ENCODE data around the gene ITPK1. TPM values are rescaled to one million over a fixed set of nuclear protein-coding genes. Genes with fewer than 3 reads are reported as not detected.

ITPK1 gene
- polyA plus RNA-seq, 1 donor from 2014 or later = 43.1 TPM

DNA sequence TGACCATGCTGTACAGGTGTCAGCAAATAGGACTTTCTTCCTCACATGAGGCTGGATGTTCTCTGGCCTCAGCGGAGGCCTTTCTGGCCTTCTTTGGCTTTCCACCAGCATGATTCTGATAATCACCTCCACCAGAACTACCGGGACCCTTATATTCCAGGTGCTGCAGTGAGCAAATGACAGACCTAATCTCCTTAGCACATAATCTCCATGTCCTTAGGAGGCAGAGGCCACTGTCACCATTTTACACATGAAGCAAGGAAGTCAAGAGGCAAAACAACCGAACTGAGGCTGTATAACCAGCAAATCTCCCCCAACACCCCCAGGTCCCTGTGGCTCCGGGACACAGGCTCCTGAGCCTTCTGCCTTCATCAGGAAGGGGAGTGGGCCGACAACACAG, 91.2 kb downstream of the ITPK1 start:
- Mint-ChIP-seq H3K9me3 (no peaks in the 10 kb centered on the region), H3K36me3 (peaks cover 3% of the 10 kb centered on the region), H3K4me1 (peaks cover 8 to 23% (median 14%) of the 10 kb centered on the region in 3 donors), H3K27me3 (no peaks in the 10 kb centered on the region), H3K27ac (peak overlapping the region in 1 of 3 donors; percentile 26), H3K4me3 (no peak overlapping the region)

DNA sequence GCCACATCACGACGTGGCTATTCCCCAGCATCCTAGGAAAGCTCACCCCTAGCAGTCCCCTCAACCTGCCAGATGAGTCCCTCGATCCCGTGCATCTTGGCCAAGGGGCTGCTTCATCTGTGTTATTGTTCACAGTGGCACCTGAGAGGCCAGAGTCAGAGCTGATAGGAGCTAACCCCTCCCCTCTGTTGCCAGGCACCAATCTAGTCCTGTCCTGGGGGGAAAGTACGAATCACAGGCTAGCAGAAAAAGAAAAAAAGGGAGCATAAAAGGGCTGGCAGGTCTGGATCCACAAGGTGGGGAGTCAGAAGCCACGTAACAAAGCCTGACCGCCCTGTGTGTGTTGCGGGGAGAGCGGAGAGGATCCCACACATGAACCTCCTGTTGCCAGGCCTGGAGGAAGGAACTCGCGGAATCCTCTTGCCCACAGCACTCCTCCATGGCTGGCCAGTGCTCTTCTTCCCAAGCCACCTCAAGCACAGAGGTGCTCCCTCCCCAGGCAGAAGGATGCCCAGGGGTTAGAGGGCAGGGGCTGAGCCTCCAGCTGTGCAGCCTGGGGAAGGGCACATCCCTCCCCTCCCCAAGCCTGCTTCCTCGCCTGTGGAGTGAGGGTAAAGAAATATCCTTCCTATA, 91.8 kb downstream of the ITPK1 start:
- Mint-ChIP-seq H3K27me3 (no peaks in the 10 kb centered on the region), H3K4me3 (no peak overlapping the region), H3K36me3 (peaks cover 3% of the 10 kb centered on the region), H3K27ac (no peak overlapping the region), H3K4me1 (peaks cover 8 to 21% (median 13%) of the 10 kb centered on the region in 3 donors), H3K9me3 (no peaks in the 10 kb centered on the region)

DNA sequence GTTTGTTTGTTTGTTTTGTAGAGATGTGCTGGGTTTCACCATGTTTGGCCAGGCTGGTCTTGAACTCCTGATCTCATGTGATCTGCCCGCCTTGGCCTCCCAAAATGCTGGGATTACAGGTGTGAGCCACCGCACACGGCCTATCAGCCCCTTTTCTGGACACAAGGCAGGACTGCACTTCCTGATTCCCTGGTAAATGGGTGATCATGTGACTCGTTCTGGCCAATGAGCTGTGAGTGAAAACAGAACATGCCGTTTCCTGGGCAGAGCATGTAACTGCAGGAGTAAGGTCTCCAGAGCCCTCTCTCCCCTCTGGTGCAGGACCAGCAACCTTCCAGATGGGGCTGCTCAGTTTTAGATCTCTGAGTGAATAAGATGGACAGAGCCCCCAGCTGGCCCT, 92.7 kb downstream of the ITPK1 start:
- H3K27me3 Mint-ChIP-seq = no peaks in the 10 kb centered on the region
- H3K36me3 Mint-ChIP-seq = peaks cover 3% of the 10 kb centered on the region
- H3K4me1 Mint-ChIP-seq = peaks cover 2 to 15% (median 9%) of the 10 kb centered on the region in 3 donors
- H3K27ac Mint-ChIP-seq = peak overlapping the region in 1 of 3 donors; percentile 86
- no peak overlapping the region for H3K4me3 Mint-ChIP-seq
- H3K9me3 Mint-ChIP-seq = no peaks in the 10 kb centered on the region

DNA sequence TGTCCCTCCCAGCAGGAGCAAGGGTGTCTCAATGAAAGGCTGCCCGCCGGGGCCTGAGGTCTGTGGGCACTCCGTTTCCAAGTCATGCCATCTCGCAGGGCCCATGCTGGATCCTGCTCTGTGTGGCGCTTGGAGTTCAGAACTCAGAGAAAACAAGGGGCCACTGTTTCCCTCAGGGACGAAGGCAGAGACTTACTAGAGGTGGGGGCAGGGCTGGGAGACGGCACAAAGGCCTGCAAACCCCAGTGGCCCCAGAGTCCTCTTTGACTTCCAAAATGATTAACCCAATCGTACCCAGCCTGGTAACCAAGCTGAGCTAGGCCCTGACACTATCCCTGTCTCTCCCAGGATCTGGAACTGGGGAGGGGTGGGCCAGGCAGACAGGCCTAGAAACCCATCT, 95.8 kb downstream of the ITPK1 start:
- Mint-ChIP-seq H3K9me3 (no peaks in the 10 kb centered on the region), H3K27ac (no peak overlapping the region), H3K4me1 (peaks cover 0 to 11% (median 9%) of the 10 kb centered on the region in 3 donors), H3K27me3 (no peaks in the 10 kb centered on the region), H3K36me3 (peaks cover 3% of the 10 kb centered on the region), H3K4me3 (no peak overlapping the region)

DNA sequence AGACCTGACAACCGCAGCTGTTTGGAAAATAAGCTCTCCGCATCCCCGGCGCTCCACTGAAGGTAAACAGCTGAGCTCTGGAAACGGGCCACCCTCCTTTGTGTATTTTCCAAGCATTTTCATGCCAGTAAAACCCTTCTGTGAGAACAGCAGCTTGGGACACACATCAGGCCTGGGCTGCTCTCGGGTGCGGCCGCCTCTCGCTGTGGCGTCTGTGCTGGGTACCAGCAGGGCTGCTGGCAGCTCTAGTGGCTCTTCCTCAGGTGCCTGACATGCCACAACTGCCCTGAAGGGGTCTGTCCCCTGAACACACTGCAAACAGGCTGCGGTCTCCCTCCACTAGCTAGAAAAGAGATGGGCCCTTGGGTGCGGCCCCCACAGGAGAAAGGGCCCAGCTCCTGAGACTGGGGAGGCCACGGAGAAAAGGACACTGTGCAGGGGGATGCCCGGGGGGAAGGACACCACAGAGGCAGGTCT, 96.3 kb downstream of the ITPK1 start:
- H3K4me1 Mint-ChIP-seq = peaks cover 2 to 11% (median 7%) of the 10 kb centered on the region in 3 donors
- H3K27ac Mint-ChIP-seq = no peak overlapping the region
- no peaks in the 10 kb centered on the region for H3K9me3 Mint-ChIP-seq
- H3K36me3 Mint-ChIP-seq = peaks cover 3% of the 10 kb centered on the region
- no peaks in the 10 kb centered on the region for H3K27me3 Mint-ChIP-seq
- H3K4me3 Mint-ChIP-seq = no peak overlapping the region

DNA sequence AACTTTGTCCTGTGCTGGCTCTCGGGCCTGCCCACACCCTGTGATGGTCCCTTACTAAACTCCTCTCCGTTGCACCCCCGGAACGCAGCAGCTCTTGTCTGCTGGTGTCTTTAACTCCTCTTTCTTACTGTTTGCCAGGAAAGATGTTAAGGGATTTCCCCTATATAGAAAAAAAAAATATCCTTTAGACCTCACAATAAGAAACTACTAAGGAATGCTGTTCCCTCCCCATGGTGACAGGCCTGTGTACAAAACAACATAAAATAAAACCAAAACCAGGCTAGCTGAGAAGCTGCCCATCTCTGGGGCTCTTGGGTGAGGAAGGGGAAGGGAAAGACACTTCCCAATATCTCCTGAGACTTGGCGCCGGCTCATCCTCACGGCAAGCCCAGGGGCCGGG, 97.4 kb downstream of the ITPK1 start:
- H3K36me3 Mint-ChIP-seq = peaks cover 3% of the 10 kb centered on the region
- no peak overlapping the region for H3K4me3 Mint-ChIP-seq
- H3K4me1 Mint-ChIP-seq = peaks cover 2 to 21% (median 12%) of the 10 kb centered on the region in 3 donors
- no peak overlapping the region for H3K27ac Mint-ChIP-seq
- H3K27me3 Mint-ChIP-seq = no peaks in the 10 kb centered on the region
- H3K9me3 Mint-ChIP-seq = no peaks in the 10 kb centered on the region

DNA sequence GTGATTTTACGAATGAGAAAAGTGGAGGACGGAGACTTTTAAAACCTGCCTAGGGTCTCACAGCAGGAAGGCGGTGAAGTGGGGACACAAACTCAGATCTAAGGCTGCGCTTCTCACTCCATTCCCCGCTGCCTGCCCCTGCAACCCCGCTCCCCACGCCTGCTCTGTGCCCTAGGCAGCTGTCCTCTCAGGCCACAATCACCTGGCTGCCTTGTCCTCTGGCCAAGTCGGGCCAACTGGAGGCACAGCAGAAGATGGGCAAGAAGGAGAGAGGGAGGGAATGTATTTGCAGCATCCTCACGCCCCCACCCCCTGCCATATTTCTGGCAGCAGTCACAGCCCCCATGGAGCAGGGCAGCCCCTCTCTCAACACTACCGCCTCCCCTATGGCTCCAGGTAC, 97.8 kb downstream of the ITPK1 start:
- Mint-ChIP-seq H3K4me3 (no peak overlapping the region), H3K27ac (no peak overlapping the region), H3K9me3 (no peaks in the 10 kb centered on the region), H3K27me3 (no peaks in the 10 kb centered on the region), H3K36me3 (peaks cover 3% of the 10 kb centered on the region), H3K4me1 (peaks cover 2 to 22% (median 14%) of the 10 kb centered on the region in 3 donors)

DNA sequence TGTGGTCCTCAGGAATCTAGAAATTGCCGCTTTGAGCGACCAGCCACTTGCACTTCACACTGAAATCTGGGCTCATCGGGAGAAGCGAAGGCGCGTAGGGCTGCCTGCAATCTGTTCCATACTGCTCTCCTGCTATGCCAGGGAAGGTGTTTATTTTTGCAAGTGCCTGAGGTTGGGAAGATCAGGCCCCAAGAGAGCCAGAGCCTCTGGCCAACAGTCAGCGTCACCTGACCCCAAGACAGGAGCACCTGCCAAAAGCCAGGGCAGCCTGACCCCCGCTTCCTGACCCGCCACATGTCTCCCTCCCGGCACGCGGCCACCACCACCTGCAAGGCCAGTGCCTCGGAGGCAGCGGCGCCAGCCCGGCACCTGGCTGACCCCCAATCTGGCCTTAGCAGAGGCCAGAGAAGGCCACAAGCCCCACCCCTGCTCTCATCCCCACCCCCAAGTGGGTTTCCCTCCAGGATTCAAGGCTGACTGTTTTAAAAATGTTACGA, 98.4 kb downstream of the ITPK1 start:
- H3K36me3 Mint-ChIP-seq = peaks cover 3% of the 10 kb centered on the region
- H3K27ac Mint-ChIP-seq = no peak overlapping the region
- H3K27me3 Mint-ChIP-seq = no peaks in the 10 kb centered on the region
- no peaks in the 10 kb centered on the region for H3K9me3 Mint-ChIP-seq
- no peak overlapping the region for H3K4me3 Mint-ChIP-seq
- H3K4me1 Mint-ChIP-seq = peaks cover 2 to 22% (median 14%) of the 10 kb centered on the region in 3 donors

DNA sequence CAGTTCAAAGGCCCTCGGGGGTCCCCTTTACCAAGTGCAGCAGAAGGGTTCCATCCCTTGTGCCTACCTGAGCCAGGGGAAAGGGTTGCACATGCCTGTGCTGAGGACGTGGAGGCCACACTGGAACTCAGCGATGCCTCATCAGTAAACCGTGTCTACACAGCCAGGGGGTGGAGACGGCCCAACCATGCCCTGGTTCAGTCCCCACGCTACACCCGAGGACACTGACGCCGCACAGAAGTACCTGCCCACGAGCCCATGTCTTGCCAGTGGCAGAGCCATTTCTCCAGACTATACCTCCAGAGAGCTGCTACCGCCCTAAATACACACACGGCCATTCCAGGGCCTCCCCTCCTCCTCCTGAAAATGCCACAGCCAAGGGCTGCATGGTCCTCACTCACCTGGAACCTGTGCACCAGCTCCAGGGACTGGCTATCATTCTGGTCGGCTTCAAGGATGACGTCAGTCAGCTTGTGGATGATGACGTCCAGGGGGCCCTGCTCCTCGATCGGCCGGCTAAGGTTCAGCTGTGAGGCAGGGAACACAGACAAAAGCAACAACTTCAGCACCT, 99.4 kb downstream of the ITPK1 start:
- Mint-ChIP-seq H3K27me3 (no peaks in the 10 kb centered on the region), H3K9me3 (no peaks in the 10 kb centered on the region), H3K36me3 (no peaks in the 10 kb centered on the region), H3K4me3 (no peak overlapping the region), H3K4me1 (peaks cover 2 to 23% (median 17%) of the 10 kb centered on the region in 3 donors), H3K27ac (no peak overlapping the region)

DNA sequence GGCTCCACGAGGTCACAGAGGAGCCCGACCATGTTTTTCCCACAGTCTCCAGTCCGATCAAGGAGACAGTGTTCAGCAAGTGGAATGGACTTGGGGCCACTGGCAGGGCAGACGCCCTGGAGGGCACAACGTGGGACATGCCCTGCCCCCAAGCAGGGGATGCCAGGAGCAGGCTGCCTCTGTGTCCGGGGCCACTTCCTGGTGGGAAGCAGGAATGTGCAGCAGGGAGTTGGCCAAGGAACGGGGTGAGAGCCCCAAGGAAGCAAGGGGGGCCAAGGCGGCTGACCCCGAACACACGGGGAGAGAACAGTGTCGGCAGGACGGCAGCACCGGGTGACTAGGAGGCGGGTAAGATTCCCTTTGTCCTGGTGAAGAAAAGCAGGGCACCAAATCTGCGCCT, 100.2 kb downstream of the ITPK1 start:
- H3K36me3 Mint-ChIP-seq = no peaks in the 10 kb centered on the region
- H3K27ac Mint-ChIP-seq = no peak overlapping the region
- no peaks in the 10 kb centered on the region for H3K27me3 Mint-ChIP-seq
- peaks cover 2 to 23% (median 17%) of the 10 kb centered on the region in 3 donors for H3K4me1 Mint-ChIP-seq
- H3K4me3 Mint-ChIP-seq = no peak overlapping the region
- H3K9me3 Mint-ChIP-seq = no peaks in the 10 kb centered on the region

DNA sequence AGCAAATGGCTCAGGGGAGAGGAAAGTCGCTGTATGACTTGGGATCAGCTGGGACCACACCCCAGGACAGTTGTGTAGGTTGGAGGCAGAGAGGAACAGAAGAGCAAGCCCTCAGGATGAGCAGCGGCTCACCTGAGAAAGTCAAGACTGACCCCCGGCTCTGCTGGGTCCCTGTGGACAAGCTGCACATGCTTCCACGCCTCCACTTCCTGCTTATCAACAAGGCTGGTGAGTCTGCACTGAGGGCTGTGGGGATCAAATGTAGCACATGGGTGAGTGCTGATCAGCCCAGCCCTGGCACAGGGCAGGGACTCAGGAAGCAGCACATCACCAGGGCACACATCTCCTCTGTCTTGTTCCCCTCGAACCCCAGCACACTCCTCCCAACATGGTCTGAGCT, 100.7 kb downstream of the ITPK1 start:
- H3K27ac Mint-ChIP-seq = no peak overlapping the region
- H3K36me3 Mint-ChIP-seq = no peaks in the 10 kb centered on the region
- H3K4me1 Mint-ChIP-seq = peaks cover 2 to 20% (median 17%) of the 10 kb centered on the region in 3 donors
- no peaks in the 10 kb centered on the region for H3K27me3 Mint-ChIP-seq
- no peak overlapping the region for H3K4me3 Mint-ChIP-seq
- no peaks in the 10 kb centered on the region for H3K9me3 Mint-ChIP-seq

DNA sequence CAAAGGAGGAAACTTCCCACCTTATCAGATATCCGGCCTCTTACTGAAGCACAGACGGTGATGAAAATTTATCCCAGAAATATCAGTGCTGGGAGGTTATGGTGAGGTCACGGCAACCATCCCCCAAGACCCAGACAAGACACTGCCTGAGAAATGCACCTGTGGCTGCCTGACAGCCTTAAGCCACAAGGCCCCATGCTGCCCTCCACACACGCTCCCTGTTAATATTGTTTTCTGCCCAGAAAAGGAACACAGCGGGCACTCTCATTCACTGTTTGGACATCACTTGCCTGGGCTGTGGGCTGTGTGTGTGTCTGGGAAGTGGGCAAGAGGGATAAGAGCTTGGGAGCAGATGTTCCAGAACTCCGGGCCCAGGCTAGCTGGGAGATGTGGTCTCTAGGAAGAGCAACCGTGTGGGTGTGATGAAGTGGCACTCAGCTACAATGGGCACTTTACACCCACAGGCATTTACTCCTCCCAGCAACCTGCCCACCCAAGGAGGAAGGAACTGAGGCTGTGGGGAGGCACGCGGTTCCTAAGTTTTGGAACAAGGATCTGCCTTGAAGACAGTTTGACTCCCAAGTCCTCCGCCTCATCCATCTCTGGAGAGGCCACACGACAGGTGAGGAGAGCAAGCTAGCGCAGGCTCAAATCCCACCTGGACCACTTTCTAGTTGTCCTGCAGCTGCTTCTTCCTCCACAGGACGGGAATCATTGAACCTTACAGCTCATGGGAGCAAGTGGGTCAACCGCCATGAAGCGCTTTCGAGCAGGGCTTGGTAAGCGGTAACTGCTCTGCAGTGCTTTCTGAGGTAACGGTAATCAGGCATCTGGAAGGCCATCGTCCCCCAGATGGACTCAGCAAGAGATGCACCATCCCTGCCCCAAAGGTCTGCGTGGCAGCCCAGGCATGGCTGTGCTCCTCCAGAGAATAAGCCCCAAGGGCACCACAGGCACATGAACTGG, 101.4 kb downstream of the ITPK1 start:
- Mint-ChIP-seq H3K9me3 (no peaks in the 10 kb centered on the region), H3K27me3 (no peaks in the 10 kb centered on the region), H3K4me3 (no peak overlapping the region), H3K27ac (peak overlapping the region in 1 of 3 donors; percentile 47), H3K36me3 (no peaks in the 10 kb centered on the region), H3K4me1 (peaks cover 2 to 20% (median 17%) of the 10 kb centered on the region in 3 donors)

DNA sequence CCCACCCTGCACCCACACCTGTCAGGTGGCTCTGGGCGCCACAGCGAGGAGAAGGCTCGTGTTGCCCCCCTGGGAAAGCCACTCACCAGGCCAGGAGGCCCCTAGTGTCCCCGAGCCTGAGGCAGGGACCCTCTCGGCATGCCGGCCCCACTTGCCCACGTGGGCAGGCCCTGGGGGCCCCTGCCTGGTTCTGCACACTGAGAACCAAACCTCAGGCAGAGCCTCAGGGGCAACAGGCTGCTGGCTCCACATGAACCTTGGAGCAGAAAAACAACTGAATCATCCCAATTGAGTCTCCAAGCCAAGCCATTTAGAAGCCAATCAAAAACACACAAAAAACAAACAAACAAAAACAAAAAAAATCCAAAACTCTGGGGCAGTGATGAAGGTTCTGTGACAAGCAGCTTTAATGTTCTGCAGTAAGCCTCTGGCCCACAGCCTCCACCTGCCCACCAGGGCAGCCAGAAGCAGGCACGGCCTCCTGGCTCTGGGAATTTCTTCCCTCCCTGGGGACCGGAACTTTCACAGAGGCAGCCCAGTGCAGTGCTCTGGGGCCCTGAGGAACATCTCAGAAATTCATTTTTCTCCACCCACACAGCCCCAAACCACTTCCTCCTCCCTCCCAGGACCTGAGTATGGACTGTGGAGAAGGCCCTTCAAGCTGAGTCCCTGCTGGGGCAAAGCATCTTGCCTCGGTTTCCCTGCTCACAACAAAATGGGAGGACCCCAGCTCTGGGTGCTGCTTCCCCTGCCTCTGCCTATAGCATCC, 102.6 kb downstream of the ITPK1 start:
- peak overlapping the region in 1 of 4 donors; percentile 58 for H3K4me3 Mint-ChIP-seq

DNA sequence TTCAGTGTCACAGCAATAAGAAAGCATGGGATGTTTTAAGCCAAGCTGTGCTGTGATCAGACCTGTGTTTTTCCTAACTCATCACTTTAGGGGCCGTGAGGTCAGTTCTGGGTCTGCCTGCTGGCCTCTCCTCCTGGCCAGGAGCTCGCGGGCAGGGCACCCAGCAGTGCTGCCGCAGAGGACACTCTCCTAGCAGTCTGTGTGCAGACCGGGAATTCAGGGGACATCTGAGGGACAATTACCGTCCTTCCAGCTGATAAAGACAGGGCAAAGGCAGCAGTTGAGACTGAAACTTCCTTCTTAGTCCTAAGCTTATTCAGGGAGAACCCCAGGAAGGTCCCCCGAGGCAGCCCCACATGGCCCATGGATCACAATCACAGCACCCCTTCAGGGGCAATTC, 103.2 kb downstream of the ITPK1 start:
- Mint-ChIP-seq H3K9me3 (no peaks in the 10 kb centered on the region), H3K4me1 (peaks cover 7 to 27% (median 20%) of the 10 kb centered on the region in 3 donors), H3K36me3 (no peaks in the 10 kb centered on the region), H3K27me3 (no peaks in the 10 kb centered on the region), H3K27ac (peak overlapping the region in 1 of 3 donors; percentile 25), H3K4me3 (no peak overlapping the region)

More for the DNA sequence above, 102.6 kb downstream of the ITPK1 start:
- Mint-ChIP-seq H3K36me3 (no peaks in the 10 kb centered on the region), H3K9me3 (no peaks in the 10 kb centered on the region), H3K27me3 (no peaks in the 10 kb centered on the region), H3K27ac (peak overlapping the region in 1 of 3 donors; percentile 33), H3K4me1 (peaks cover 2 to 21% (median 17%) of the 10 kb centered on the region in 3 donors)

Measured in IgD-negative memory B cell (primary cell).